Measurements from ENCODE around the gene YES1.
"Not testable (repeated sequence)": the region's sequence is repeated elsewhere in the genome, so short reads cannot be mapped to it uniquely, and the experiment has no call there.

Gene YES1

GRCh38 chr18:820591-821165, 8.6 kb upstream of the YES1 start:
- no peak for DNase-seq

DNA sequence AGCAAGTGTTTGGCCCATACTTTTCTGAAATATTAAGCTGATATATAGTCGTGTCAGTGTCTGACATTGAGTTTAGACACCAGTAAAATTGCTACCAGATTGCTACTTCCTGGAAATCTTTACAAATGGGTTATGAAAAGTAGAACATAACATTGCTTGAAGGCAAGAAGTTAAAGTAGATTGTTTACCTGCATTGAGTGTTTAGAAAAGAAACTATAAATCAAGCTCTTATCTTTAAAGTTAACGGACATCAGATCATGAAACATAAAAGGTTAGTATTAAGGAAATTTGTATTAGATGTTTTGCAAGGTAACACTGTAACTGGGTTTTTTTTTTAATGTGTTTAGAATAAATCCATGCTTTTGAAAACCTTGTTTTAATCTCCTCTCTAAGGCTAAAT, 4.8 kb upstream of the YES1 start:
- no peak for DNase-seq

- no peak for DNase-seq
Measured at GRCh38 chr18:816088-816653, 4.1 kb upstream of the YES1 start.

DNA sequence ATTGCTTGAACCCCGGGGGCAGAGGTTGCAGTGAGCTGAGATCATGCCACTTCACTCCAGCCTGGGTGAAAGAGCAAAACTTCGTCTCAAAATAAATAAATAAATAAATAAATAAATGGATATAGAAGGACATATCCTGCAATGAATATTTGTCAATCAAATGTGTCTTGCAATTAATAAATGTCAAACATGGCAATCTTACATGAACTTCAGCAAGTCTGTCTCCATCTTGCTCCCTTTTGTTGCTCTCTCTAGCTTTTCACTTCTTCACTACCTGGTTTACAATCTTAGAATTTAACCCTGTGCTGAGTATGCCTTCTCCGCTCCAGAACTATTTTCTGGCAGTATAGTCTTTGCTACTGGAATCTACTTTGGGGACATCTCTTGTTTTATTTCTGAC, 3.3 kb upstream of the YES1 start:
- DNase-seq, result no peak

- DNase-seq, result no peak
Measured at GRCh38 chr18:814300-815084, 2.5 kb upstream of the YES1 start.

DNA sequence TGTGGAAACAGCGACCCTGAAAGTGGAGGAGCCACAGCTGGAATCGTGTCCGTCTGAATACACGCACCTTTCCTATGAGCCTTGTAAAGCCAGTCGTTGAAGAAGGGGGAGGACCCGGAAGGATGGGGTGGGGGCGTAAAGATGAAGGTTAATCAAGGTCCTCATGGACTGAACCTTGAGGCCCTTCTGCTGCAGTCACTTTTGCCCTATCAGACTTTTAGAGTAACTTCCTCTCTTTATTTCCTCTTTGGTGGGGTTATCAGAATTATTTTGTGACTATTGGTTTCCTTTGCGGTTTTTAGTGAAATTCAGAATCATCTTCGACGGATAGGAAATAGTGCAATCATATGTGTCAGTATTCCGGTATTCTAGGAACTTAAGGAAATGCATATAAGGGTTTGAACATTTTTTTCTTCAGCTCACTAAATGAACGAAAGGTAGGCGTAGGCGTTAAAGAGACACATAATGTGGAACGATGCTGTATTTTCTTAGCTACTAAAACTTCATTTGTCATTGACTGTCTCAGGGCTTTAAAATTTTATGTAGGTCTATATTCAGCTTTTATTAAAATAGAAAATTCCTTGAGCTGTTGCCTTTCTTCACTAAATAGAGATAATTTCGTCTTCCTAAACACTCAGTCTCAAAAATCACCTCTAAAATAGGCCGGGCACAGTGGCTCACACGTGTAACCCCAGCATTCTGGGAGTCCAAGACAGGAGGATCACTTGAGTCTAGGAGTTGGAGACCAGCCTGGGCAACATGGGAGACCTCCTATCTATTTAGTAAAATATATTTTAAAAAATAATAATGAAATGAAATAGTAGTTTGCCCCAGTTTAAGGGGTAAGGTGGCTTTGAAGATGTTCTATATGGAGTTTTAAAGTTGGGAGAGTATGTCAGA, 1.4 kb upstream of the YES1 start:
- DNase-seq, result peak; percentile 37

- DNase-seq, result peak; percentile 74
Measured at GRCh38 chr18:812376-813171, 532 bp upstream of the YES1 start.

- DNase-seq, result no peak
Measured at GRCh38 chr18:811182-811891, 705 bp downstream of the YES1 start.

- DNase-seq, result no peak
Measured at GRCh38 chr18:809985-810642, 1.9 kb downstream of the YES1 start.

GRCh38 chr18:809228-809627, 2.8 kb downstream of the YES1 start:
- not testable (repeated sequence) for DNase-seq

- no peak for DNase-seq
Measured at GRCh38 chr18:808502-808901, 3.5 kb downstream of the YES1 start.

GRCh38 chr18:808086-808485, 4.0 kb downstream of the YES1 start:
- DNase-seq, result no peak

DNA sequence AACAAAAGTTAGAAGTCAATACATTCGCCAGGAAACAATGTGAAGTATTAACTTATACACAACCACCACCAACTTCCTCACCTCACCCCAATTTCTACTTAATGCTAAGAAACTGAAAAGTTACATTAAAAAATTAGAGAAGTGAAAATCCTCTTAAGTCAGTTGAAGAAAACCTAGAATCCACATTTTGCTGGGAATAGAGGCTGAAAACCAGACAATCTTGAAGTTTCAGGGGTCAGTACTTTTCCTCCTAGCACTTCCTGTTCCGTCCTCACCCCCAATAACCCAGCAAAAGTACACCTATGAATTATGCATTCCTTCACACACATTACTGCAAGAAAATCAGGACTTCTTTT, 6.3 kb downstream of the YES1 start:
- DNase-seq, result no peak

DNA sequence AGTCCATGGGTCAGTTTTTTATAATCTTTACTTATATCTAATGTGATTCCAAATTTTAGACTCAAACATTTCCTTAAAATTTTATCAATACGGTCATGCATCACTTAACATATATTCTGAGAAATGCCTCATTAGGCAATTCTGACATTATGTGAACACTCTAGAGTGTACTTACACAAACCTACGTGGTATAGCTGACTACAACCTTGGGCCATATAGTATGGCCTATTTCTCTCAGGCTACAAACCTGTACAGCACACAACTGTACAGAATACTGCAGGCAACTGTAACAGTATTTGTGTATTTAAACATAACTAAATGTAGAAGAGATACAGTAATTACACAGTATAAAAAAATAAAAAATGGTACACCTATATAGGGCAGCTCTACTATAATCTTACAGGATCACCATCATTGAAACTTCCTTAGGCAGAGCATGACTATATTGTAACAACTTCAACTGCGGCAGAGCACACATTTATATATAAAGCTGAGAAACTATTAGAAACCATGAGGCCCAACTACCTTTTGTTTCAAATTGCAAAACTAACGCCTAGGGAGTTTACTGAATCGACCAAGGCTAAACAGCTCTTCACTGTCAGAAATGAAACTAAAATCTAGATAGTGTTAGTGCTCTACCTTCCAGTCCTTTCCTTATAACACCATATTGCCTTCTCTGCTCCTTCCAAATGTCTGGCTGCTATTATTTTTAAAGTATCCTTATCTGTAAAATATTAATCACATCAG, 6.9 kb downstream of the YES1 start:
- DNase-seq, result no peak

DNA sequence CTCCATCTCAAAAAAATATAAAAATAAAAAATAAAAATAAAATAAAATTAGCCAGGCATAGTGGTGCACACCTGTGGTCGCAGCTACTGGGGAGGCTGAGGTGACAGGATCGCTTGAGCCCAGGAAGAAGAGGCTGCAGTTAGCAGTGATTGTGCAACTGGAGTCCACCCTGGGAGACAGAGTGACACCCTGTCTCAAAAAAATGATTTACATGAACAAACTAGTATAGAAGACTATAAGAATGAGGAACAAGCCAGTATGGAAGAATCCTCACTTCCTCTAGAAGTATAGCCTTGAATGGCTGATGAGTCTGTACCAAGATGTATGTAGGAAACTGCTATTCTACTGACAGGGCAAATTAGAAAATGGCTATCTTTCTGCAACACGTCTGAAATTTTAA, 10.9 kb downstream of the YES1 start:
- DNase-seq, result no peak

- no peak for DNase-seq
Measured at GRCh38 chr18:799943-800342, 12.1 kb downstream of the YES1 start.

- not testable (repeated sequence) for DNase-seq
Measured at GRCh38 chr18:795383-795782, 16.7 kb downstream of the YES1 start.

DNA sequence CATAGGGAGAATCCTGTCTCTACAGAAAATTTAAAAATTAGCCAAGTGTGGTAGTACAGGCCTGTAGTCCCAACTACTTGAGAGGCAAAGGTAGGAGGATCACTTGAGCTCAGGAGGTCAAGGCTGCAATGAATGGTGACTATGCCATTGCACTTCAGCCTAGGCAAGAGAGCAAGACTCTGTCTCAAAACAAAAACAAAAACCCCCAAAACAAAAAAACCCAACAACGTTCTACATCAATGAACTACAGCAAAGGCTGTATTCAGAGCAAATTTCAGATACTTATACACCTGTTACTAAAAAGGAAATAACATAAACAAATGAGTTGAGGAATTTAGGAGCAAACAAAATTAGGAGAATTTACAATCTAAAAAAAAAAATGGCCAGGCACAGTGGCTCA, 22.6 kb downstream of the YES1 start:
- DNase-seq, result no peak

GRCh38 chr18:785242-785641, 26.8 kb downstream of the YES1 start:
- no peak for DNase-seq

DNA sequence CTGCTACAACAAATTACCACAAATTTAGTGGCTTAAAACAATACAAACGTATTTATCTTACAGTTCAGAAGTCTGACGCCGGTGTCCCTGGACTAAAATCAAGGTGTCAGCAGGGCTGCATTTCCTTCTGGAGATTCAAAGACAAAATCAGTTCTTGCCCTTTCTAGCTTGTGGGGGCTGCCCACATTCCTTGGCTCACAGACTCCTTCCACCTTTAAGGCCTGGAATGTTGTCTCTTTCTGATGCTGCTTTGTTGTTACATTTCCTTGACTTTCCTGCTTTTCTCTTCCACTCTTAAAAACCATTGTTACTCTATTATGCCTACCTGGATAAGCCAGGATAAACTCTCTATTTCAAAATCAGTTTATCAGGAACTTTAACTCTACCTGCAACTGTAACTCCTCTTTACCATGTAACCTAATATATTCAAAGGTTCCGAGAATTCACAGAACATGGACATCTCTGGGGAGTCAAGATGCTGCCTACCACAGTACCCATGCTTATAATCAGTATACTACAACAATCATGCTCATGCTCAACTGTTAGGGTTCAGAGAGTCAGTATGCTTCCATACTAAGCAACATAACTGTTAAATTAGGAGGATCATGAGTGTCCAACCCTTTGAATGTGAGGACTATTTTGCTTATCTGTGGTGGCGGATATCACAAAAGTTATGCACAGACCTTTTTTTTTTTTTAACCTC, 27.4 kb downstream of the YES1 start:
- DNase-seq, result no peak
